GM18870 (cell line): ENCODE measurements around the gene ITGAX.

Experiments used
- ATAC-seq: cut with Tn5 transposase; IDR thresholded peaks from one replicate; pipeline ENCODE4 v1.9.1; 2021; ENCODE audit warnings: moderate library complexity; ENCODE audit not compliant: unreplicated experiment

The ITGAX gene

GRCh38 chr16:31371619-31372484 is 16.9 kb downstream of the ITGAX start:
- ATAC-seq: no peak

- no peak for ATAC-seq
These were observed 18.3 kb downstream of the ITGAX start for GRCh38 chr16:31373235-31373634.

- no peak for ATAC-seq
These were observed 20.3 kb downstream of the ITGAX start for GRCh38 chr16:31375231-31375630.

GRCh38 chr16:31376705-31377104 is 21.7 kb downstream of the ITGAX start:
- no peak for ATAC-seq

- ATAC-seq: no peak
These were observed 22.4 kb downstream of the ITGAX start for GRCh38 chr16:31377210-31377903.

- no peak for ATAC-seq
These were observed 25.2 kb downstream of the ITGAX start for GRCh38 chr16:31380201-31380600.

GRCh38 chr16:31382485-31383161 is 27.6 kb downstream of the ITGAX start:
- no peak for ATAC-seq

GRCh38 chr16:31385680-31386079 is 30.7 kb downstream of the ITGAX start:
- no peak for ATAC-seq

GRCh38 chr16:31386157-31386984 is 31.4 kb downstream of the ITGAX start:
- no peak for ATAC-seq

- no peak for ATAC-seq
These were observed 33.6 kb downstream of the ITGAX start for GRCh38 chr16:31388535-31388934.

- ATAC-seq: no peak
These were observed 35.6 kb downstream of the ITGAX start for GRCh38 chr16:31390504-31391041.

- ATAC-seq: no peak
These were observed 38.1 kb downstream of the ITGAX start, which contains the start of gene ITGAD for GRCh38 chr16:31393056-31393455. Gene ITGAD, plus strand, starts transcription at chr16:31393335. Its CDS starts 26 bp downstream, at chr16:31393361.

- no peak for ATAC-seq
These were observed 40.7 kb downstream of the ITGAX start for GRCh38 chr16:31395647-31396046.

GRCh38 chr16:31397096-31397660 is 42.2 kb downstream of the ITGAX start:
- no peak for ATAC-seq

GRCh38 chr16:31397701-31398100 is 42.7 kb downstream of the ITGAX start:
- ATAC-seq: no peak

GRCh38 chr16:31400191-31400590 is 45.2 kb downstream of the ITGAX start:
- no peak for ATAC-seq

- ATAC-seq: no peak
These were observed 46.5 kb downstream of the ITGAX start for GRCh38 chr16:31401436-31401835.

- no peak for ATAC-seq
These were observed 47.7 kb downstream of the ITGAX start for GRCh38 chr16:31402687-31403086.

- ATAC-seq: no peak
These were observed 48.8 kb downstream of the ITGAX start for GRCh38 chr16:31403590-31404352.
